OCI-LY3 (cell line): ENCODE data around the gene UCP2.

Experiments
- EZH2phosphoT487 ChIP-seq: fragments of 200-600 bp; shearing (Covaris generic); IDR thresholded peaks from 2 replicates; pipeline ENCODE4 v1.6.1; 2018; ENCODE audit warnings: antibody characterized with exemption, mixed run types, low read depth
- TF ChIP-seq, protein P1 (sequence below): fragments of 200-600, 300-600 bp; sonication (generic); IDR thresholded peaks from 2 replicates; pipeline ENCODE4 v1.5.1; 2014; ENCODE audit warnings: antibody characterized with exemption, low read length, low read depth

DNA sequence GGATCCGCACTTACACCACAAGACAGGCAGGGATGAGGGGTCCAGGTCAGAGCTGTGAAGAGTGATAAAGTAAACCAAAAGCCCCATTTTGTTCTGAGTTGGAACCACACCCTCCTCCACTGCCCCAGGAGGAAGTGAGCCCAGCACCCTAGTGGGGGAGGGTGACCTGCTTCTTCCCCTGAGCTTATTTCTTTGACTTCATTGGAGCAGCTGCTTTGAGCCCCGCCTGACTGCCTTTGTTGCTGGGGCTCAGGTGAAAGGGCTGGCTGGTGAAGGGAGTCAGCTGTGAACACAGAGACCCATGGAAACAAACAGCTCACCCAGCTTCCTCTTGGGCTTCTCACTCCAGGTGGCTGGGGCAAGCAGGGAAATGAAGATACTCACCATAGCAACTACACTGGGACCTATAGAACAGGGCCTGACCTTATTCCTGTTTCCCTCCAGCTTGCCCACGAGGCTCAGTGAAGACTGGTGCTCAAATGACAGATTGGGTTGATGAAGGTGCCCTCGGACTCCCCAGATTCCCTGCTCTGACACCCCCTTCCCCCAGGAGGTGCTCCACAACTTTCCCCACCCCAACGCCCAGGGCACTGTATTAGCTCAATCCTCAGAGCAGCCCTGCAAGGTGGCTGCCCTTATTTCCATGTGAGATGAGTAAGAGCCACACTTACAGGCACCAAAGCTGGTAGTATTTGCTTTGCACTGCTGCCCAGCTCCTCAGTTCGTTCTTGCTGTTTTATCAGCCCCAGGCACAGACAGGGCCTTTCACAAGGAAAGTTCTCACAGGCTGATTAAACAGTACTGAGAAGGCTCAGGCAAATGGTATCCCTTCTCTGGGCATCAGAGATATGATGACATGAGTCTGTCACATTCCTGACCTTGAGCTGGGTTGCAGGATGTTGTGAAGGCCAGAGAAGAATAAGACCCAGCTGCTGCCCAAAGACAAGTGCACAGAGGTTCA is 2.4 kb downstream of the UCP2 start:
- TF ChIP-seq, protein P1, sequence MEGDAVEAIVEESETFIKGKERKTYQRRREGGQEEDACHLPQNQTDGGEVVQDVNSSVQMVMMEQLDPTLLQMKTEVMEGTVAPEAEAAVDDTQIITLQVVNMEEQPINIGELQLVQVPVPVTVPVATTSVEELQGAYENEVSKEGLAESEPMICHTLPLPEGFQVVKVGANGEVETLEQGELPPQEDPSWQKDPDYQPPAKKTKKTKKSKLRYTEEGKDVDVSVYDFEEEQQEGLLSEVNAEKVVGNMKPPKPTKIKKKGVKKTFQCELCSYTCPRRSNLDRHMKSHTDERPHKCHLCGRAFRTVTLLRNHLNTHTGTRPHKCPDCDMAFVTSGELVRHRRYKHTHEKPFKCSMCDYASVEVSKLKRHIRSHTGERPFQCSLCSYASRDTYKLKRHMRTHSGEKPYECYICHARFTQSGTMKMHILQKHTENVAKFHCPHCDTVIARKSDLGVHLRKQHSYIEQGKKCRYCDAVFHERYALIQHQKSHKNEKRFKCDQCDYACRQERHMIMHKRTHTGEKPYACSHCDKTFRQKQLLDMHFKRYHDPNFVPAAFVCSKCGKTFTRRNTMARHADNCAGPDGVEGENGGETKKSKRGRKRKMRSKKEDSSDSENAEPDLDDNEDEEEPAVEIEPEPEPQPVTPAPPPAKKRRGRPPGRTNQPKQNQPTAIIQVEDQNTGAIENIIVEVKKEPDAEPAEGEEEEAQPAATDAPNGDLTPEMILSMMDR, result no peak
- no peak for TF ChIP-seq EZH2phosphoT487
